CD14-positive monocyte (primary cell): ENCODE measurements around the gene SPRED3. TPM values are rescaled to one million over a fixed set of nuclear protein-coding genes. Genes with fewer than 3 reads are reported as not detected.

Experiments
- DNase-seq, 3 donors: peaks; one replicate each; pipeline ENCODE4 v3.0.0-alpha.2; 2011 to 2022
- H2AFZ ChIP-seq: 2 replicates; pipeline ENCODE4 v1.6.0; 2012; ENCODE audit warnings: mild to moderate bottlenecking, low read depth, low read length, inconsistent platforms; ENCODE audit not compliant: insufficient read depth, poor library complexity, severe bottlenecking
- H3K27ac ChIP-seq, 2 donors: 1 replicate in 1 of 2; 2 replicates in 1 of 2; pipeline ENCODE4 v1.5.1; 2012 to 2013; ENCODE audit warnings: low read length in 2 of 2, control low read depth in 1 of 2, inconsistent platforms in 1 of 2, low read depth in 1 of 2, mild to moderate bottlenecking in 1 of 2
- H3K27me3 ChIP-seq, 2 donors: one replicate each; pipeline versions ENCODE4 v1.6.0 to v1.6.1; 2011 to 2013; ENCODE audit warnings: low read length in 2 of 2; ENCODE audit not compliant: control insufficient read depth in 2 of 2, insufficient read depth in 2 of 2
- H3K36me3 ChIP-seq, 2 donors: replicated peaks in 1 of 2; 1 replicate in 1 of 2; 2 replicates in 1 of 2; pipeline versions ENCODE4 v1.5.1 to v1.6.1; 2012 to 2013; ENCODE audit warnings: low read length in 2 of 2, control low read depth in 1 of 2, inconsistent platforms in 1 of 2, mild to moderate bottlenecking in 1 of 2; ENCODE audit not compliant: insufficient read depth in 2 of 2, control insufficient read depth in 1 of 2
- H3K4me1 ChIP-seq, 2 donors: 1 replicate in 1 of 2; 2 replicates in 1 of 2; pipeline versions ENCODE4 v1.5.1 to v1.6.1; 2012 to 2013; ENCODE audit warnings: low read length in 2 of 2, control low read depth in 1 of 2, inconsistent platforms in 1 of 2, mild to moderate bottlenecking in 1 of 2, moderate library complexity in 1 of 2; ENCODE audit not compliant: insufficient read depth in 2 of 2, control insufficient read depth in 1 of 2
- H3K4me2 ChIP-seq: replicated peaks from 2 replicates; pipeline ENCODE3; 2012; ENCODE audit warnings: low read length, moderate library complexity, mild to moderate bottlenecking; ENCODE audit not compliant: poor library complexity, severe bottlenecking; ENCODE audit errors: extremely low read depth
- H3K4me3 ChIP-seq, 3 experiments: fragments of 200-600 bp in 1 of 3; sonication (generic) in 1 of 3; replicated peaks in 1 of 3; 1 replicate in 2 of 3; 2 replicates in 1 of 3; pipeline ENCODE4 v1.5.1; 2011 to 2013; ENCODE audit warnings: low read length in 3 of 3, mild to moderate bottlenecking in 3 of 3, control low read depth in 2 of 3, low read depth in 2 of 3, inconsistent platforms in 1 of 3, moderate library complexity in 1 of 3
- H3K79me2 ChIP-seq: 2 replicates; pipeline ENCODE4 v1.6.0; 2012; ENCODE audit warnings: mild to moderate bottlenecking, control low read depth, inconsistent platforms, low read length, moderate library complexity; ENCODE audit not compliant: insufficient read depth
- H3K9ac ChIP-seq: 2 replicates; pipeline ENCODE4 v1.6.0; 2017; ENCODE audit warnings: low read length, mild to moderate bottlenecking; ENCODE audit not compliant: insufficient read depth, poor library complexity, severe bottlenecking
- H3K9me3 ChIP-seq, 2 donors: replicated peaks in 1 of 2; 1 replicate in 1 of 2; 2 replicates in 1 of 2; pipeline versions ENCODE4 v1.5.1 to v1.6.1; 2012 to 2013; ENCODE audit warnings: low read length in 2 of 2, control low read depth in 1 of 2; ENCODE audit not compliant: control insufficient read depth in 1 of 2, insufficient read depth in 1 of 2
- H4K20me1 ChIP-seq: 2 replicates; pipeline ENCODE4 v1.6.0; 2012; ENCODE audit warnings: mild to moderate bottlenecking, low read length, control low read depth, moderate library complexity; ENCODE audit not compliant: insufficient read depth
- H3K27ac Mint-ChIP-seq, 7 donors: one replicate each; pipeline ENCODE4 v1.8.0; 2020; ENCODE audit warnings: mild to moderate bottlenecking in 7 of 7, mixed read lengths in 7 of 7, moderate library complexity in 6 of 7, inconsistent platforms in 2 of 7
- H3K27me3 Mint-ChIP-seq, 3 donors: one replicate each; pipeline ENCODE4 v1.8.0; 2021 to 2022; ENCODE audit warnings: low read depth in 3 of 3, mild to moderate bottlenecking in 3 of 3, mixed read lengths in 3 of 3, moderate library complexity in 3 of 3, inconsistent platforms in 1 of 3
- H3K36me3 Mint-ChIP-seq, 2 donors: one replicate each; pipeline ENCODE4 v1.8.0; 2020; ENCODE audit warnings: mixed read lengths in 2 of 2, inconsistent platforms in 1 of 2, mild to moderate bottlenecking in 1 of 2
- H3K4me1 Mint-ChIP-seq: one replicate; pipeline ENCODE4 v1.8.0; 2020; ENCODE audit warnings: mild to moderate bottlenecking, mixed read lengths
- H3K4me3 Mint-ChIP-seq, 2 donors: one replicate each; pipeline ENCODE4 v1.8.0; 2020; ENCODE audit warnings: mild to moderate bottlenecking in 2 of 2, mixed read lengths in 2 of 2, moderate library complexity in 1 of 2
- H3K9me3 Mint-ChIP-seq, 7 donors: one replicate each; pipeline ENCODE4 v1.8.0; 2020 to 2022; ENCODE audit warnings: mixed read lengths in 7 of 7, mild to moderate bottlenecking in 6 of 7, moderate library complexity in 6 of 7, inconsistent platforms in 2 of 7
- WGBS: methylation state at CpG from one replicate; pipeline ENCODE4 v1.1.5; 2013; ENCODE audit warnings: missing lambda C conversion rate; ENCODE audit not compliant: insufficient coverage; 5-methylcytosine and 5-hydroxymethylcytosine counted together
- intact Hi-C, 2 donors: fragments of 100-400 bp; cut with micrococcal nuclease; formaldehyde crosslinking; loops; one replicate each; pipeline versions ENCODE4 v1.15.0 to v1.15.1; 2023
- polyA plus RNA-seq, 3 donors: library from polyadenylated mRNA; depleted of rRNA in 1 of 3; unstranded in 2 of 3; stranded (reverse) in 1 of 3; fragments of 300-500 nt in 2 of 3; fragments of >200 nt in 1 of 3; fragmentation: Illumina TruSeq in 2 of 3; gene quantifications; 1 replicate in 2 of 3; 2 replicates in 1 of 3; pipeline ENCODE4 v1.2.3, GENCODE V29; 2012 to 2021
- TF ChIP-seq, protein P1 (sequence below): fragments of 200-600 bp; IDR thresholded peaks from one replicate; pipeline ENCODE4 v1.8.0; 2022; ENCODE audit warnings: antibody characterized with exemption, mild to moderate bottlenecking

Gene SPRED3
- polyA plus RNA-seq, 3 donors = 0.33 TPM; not detected in 2

- Mint-ChIP-seq H3K36me3 (peaks cover 17 to 32% of the 10 kb centered on the region in 2 donors), H3K4me1 (peaks cover 6% of the 10 kb centered on the region), H3K27ac (peak overlapping the region in 1 of 7 donors; percentile 37), H3K9me3 (no peaks in the 10 kb centered on the region), H3K4me3 (no peak overlapping the region), H3K27me3 (peaks cover 0 to 2% (median 0%) of the 10 kb centered on the region in 3 donors)
- intact Hi-C loops = no loop called here
- H3K79me2 ChIP-seq = no peaks in the 10 kb centered on the region
- H2AFZ ChIP-seq = no peak overlapping the region
- H3K27ac ChIP-seq = no peak overlapping the region
- H3K9me3 ChIP-seq = no peaks in the 10 kb centered on the region
- no peak overlapping the region for H3K4me3 ChIP-seq
- H3K27me3 ChIP-seq = no peaks in the 10 kb centered on the region
- H4K20me1 ChIP-seq = no peaks in the 10 kb centered on the region
- DNase-seq = no peak
- TF ChIP-seq, protein P1, sequence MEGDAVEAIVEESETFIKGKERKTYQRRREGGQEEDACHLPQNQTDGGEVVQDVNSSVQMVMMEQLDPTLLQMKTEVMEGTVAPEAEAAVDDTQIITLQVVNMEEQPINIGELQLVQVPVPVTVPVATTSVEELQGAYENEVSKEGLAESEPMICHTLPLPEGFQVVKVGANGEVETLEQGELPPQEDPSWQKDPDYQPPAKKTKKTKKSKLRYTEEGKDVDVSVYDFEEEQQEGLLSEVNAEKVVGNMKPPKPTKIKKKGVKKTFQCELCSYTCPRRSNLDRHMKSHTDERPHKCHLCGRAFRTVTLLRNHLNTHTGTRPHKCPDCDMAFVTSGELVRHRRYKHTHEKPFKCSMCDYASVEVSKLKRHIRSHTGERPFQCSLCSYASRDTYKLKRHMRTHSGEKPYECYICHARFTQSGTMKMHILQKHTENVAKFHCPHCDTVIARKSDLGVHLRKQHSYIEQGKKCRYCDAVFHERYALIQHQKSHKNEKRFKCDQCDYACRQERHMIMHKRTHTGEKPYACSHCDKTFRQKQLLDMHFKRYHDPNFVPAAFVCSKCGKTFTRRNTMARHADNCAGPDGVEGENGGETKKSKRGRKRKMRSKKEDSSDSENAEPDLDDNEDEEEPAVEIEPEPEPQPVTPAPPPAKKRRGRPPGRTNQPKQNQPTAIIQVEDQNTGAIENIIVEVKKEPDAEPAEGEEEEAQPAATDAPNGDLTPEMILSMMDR = no peak
- no peak overlapping the region for H3K4me2 ChIP-seq
- WGBS = 96% methylated on average over 2 of the region's 2 CpGs
- H3K36me3 ChIP-seq = no peaks in the 10 kb centered on the region
- peaks cover 6 to 12% of the 10 kb centered on the region in 2 donors for H3K4me1 ChIP-seq
- H3K9ac ChIP-seq = no peak overlapping the region
These were observed 47.6 kb upstream of the SPRED3 start for GRCh38 chr19:38340927-38341326.

GRCh38 chr19:38346837-38347236, 41.7 kb upstream of the SPRED3 start:
- H3K27me3 ChIP-seq = no peaks in the 10 kb centered on the region
- TF ChIP-seq, protein P1 = no peak

More at GRCh38 chr19:38346837-38347236, 41.7 kb upstream of the SPRED3 start:
- intact Hi-C loops = no loop called here
- Mint-ChIP-seq H3K4me3 (no peak overlapping the region), H3K36me3 (peaks cover 6 to 13% of the 10 kb centered on the region in 2 donors), H3K27me3 (peaks cover 3 to 10% (median 7%) of the 10 kb centered on the region in 3 donors), H3K4me1 (no peaks in the 10 kb centered on the region), H3K27ac (no peak overlapping the region), H3K9me3 (no peaks in the 10 kb centered on the region)
- no peaks in the 10 kb centered on the region for H3K79me2 ChIP-seq
- no peak overlapping the region for H3K27ac ChIP-seq
- DNase-seq = no peak
- H3K4me3 ChIP-seq = no peak overlapping the region
- no CpG with 5 or more reads among the region's 4 CpGs for WGBS
- H3K9me3 ChIP-seq = no peaks in the 10 kb centered on the region
- no peak overlapping the region for H2AFZ ChIP-seq
- no peaks in the 10 kb centered on the region for H4K20me1 ChIP-seq
- no peaks in the 10 kb centered on the region for H3K36me3 ChIP-seq
- no peaks in the 10 kb centered on the region for H3K4me1 ChIP-seq
- H3K9ac ChIP-seq = no peak overlapping the region
- H3K4me2 ChIP-seq = no peak overlapping the region
